GM19467 (cell line): ENCODE results near the gene ARL2BP.

ENCODE experiments used
- ATAC-seq: cut with Tn5 transposase; IDR thresholded peaks from one replicate; pipeline ENCODE4 v1.9.1; 2021; ENCODE audit warnings: mild to moderate bottlenecking, moderate library complexity; ENCODE audit not compliant: unreplicated experiment

The ARL2BP gene

DNA sequence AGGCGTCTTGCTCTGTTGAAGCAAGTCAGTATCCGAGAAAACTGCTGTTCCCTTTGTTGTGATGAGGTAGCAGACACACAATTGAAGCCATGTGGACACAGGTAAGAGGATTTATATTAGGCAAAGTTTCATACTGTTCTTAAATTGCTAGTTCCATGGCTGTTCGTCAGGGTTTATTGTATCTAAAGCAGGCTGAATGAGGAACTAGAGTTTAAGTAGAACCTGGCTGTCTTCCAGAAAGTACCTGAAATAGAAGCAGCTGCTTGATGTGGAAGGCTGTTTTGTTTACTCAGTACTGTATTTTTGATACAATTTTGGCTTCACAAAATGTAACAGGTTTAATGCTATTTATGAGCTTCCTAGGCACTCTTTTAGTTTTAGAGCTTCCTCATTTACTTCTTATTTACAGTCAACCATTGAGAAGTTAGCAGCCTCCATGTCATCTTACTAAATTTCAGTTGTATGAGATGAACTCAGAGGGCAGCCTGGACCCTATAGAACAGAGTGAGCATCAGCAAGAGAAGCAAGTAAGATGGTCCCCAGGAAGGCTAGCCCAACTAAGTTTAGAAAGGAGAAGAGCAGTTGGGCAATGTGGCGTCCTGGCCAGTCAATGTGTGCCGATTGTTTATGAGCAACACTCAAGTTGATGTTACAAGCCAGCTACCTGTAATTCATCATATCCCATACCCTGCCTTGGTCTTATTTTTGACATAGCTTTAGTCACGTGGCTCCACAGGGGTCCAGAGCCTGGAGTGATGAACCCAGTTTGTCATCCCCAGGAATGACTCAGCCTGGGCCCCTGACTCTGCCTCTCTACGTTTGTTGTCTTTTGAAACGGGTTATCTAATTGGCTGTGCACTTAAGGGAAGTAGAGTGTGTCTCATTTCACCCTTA lies 9.7 kb upstream of the ARL2BP start:
- no peak for ATAC-seq

DNA sequence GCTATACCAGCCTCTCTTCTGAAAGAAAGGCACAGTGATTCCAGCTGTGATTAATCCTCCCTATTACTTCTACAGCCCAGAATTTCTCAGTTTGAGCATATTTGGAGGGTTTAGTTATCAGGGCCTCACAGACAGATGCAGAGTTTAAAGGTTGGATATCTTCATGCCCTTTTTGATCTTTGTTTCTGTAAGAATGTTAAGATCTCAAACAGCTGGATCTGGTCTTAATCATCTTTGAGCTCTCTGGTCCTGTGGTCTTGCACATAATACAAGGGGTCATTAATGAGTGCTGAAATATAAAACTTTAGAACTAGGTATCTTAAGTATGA lies 9.1 kb upstream of the ARL2BP start:
- ATAC-seq, result no peak

DNA sequence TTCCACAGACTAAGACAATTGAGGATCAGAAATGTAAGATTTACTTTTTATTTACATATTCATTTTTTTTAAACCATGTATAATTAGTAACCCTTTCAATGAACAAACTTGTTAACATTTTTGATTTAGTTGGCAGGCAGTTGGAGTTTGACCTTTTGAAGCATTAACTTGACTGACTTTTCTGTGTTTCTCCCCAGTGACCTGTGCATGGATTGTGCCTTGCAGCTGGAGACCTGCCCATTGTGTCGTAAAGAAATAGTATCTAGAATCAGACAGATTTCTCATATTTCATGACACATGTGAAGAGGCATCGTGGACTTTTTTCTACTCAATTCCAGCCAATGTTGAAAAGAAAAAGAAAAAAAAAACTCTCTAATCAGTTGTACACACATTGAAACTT lies 6.4 kb upstream of the ARL2BP start:
- ATAC-seq, result no peak

DNA sequence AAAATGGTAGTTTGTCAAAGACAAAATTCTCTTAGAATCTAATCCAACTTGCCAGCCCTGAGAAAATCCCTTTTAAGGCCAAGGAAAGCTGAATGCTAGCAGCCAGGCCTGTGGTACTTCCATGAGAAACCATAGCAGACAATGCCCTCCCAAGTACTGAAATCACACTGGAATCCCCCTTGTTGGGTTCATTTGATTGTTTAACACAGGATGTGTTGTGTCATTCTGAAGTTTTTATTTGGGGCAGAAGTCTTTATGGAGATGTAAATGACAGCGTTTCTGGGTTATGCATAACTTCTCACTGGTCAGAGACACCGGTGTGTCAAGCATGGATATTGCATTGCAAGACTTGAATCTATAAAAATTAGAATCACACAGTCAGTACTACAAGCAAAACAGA lies 6.0 kb upstream of the ARL2BP start:
- ATAC-seq, result no peak

DNA sequence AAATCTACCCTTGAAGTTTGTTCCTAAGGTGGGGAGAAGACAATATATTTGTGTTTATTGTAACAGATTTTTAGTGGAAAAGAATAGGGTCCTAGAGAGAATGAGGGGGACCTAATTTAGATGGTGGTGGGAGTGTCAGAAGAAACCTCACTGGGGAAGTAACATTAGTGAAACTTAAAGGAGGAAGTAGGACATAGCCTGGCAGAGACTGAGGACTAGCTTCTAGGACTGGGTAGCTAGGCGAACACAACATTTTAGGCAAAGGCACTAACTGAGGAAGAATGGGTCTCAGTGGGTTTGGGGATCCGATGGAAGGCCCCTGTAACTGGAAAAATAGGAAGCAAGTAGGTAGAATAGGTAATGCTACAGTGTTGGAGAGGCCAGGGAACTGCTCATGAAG lies 4.2 kb upstream of the ARL2BP start:
- no peak for ATAC-seq

DNA sequence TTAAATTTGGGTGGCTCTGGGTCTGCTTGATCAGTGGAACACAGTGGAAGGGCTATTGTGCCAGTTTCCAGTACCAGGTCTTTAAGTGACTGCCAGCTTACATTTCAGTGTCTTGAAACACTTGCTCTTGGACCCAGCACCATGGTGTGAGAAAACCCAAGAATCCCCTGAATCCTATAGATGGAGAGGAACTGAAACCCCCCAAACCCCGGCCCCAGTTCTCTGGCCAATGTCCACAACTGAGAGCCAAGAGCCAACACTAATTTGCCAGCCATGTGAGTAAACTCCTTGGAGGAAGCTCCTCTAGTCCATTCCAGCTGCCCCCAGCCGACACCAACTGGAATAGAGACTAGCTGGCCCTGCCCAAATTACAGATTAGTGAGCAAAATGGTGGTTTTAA lies 2.4 kb upstream of the ARL2BP start:
- ATAC-seq, result no peak

DNA sequence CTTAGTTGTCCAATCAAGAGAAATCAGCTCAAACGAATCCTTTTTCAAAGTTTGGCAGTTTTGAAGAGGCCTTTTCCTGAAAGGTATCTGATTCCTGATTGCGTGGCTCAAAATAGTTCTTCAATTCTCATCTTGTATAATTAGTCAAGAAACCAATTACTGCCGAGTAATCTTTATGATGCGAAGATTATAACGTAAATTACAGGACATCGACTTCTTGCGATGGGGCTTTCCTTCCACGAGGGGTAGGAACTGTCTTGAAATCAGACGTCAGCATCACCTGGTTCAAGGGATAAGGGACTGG lies 644 bp upstream of the ARL2BP start:
- no peak for ATAC-seq

DNA sequence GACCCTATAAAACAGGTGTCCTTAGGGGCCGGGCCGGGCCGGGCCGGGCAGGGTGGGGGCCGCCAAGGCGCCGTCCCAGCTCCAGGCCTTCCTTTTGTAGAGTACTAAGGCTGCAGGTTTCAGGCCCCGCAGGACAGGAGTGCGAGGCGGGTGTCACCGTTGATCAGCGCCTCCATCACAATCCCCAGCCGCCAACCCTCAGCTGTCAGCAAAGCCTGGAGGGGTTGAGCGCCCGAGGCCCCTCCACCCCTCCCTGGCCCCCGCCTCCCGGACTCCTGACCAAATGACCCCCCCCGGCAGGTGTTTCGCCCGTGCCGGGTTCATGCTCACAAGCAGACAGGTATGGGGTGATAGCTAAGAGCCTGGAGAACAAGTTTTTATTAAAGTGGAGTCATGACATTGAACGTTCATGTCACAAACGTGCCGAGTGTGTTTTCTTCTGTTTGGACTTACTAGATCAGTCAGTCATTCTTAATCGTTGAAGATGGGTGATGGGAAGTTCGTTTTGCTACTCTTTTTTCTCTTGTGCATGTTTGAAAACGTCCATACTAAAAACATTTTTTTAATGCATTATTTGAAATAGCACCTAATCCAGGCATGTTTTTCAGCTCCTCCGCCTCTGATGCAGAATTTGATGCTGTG lies 534 bp downstream of the ARL2BP start:
- peak; percentile 19 for ATAC-seq

DNA sequence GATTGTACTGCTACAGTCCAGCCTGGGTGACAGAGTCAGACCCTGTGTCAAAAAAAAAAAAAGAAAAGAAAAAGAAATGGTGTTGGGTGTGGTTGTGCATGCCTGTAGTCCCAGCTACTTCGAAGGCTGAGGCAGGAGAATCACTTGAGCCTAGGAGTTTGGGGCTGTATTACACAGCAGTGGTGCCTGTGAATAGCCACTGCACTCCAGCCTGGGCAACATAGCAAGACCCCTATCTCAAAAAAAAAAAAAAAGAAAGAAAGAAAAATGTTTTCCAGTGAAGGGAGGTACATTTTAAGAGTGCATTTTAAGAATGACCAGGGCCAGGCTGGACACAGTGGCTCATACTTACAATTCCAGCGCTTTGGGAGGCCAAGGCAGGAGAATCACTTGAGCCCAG lies 6.3 kb downstream of the ARL2BP start:
- ATAC-seq, result no peak

DNA sequence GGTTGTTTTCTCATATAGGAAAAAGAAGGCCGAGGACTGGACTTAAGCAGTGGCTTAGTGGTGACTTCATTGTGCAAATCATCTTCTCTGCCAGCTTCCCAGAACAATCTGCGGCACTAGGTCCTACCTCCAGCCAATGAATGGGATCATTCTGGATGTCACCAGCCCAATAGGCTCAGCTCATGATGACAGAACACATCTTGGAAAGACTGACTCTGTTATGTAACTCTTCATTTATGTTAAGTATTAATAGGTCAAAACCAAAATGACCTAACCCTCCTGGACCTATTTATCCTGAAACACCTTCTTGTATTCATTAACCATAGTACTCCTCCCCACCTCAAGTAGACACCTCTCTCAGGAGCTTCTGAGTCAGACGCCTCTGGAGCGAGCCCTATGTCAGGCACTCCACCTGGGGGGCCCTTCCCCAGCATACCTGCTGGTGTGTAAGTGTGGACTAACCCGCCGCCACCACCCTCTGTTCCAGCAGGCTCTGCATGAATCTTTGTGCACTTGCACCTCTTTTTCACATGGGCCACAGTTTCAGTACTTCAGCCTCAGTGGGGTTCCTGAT lies 7.2 kb downstream of the ARL2BP start:
- ATAC-seq, result no peak

DNA sequence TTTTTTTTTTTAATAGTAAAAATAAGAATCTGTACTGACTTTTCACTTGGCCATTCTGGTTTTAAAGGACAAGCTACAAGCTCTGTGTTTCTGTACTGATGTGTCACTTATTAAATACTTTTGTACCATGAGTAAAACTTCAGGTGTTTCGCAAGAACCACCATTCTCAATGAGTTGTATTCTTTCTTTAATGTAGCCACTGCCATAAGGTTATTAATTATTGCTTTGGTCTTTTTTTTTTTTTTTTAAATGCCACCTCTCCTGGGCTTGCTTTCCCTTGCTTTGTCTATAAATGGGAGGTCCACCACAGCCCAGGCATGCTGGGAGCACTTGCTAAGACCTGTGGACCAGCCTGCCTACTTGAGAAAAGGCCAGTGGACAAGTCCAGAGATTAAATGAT lies 8.4 kb downstream of the ARL2BP start:
- ATAC-seq, result no peak

DNA sequence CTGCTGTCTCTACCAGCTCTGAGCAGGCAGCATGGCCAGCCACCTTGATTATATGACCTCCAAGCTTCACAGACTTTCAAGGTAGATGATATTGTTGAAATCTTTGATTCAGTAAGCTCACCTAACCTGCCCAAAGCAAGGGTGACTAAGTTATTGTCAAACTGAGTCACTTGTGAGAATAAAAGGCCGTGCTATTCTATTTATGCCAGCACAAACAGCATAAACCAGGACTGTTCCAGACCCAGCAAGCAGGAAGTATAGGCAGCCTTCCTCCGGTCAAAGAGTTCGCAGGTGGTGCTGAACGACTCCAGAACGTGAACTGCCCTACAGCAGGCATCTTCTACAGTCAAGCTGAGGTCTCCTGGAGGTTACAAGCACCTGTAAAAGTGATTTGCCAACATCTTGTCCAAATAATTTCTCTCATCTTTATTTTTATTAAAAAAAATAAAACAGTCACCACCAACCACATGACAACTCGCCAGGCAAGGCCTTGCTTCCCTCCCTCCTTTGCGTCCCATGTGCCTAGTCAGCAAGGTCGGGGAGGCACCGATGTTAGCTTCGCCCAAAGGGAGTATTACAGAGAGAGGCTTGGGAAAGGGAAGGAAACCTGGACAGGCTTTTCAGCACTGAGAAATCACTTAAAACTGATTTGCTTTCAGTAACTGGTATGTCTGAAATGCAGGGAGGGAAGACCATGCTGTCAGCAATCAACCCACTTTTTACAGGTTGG lies 10.8 kb downstream of the ARL2BP start:
- ATAC-seq, result no peak

DNA sequence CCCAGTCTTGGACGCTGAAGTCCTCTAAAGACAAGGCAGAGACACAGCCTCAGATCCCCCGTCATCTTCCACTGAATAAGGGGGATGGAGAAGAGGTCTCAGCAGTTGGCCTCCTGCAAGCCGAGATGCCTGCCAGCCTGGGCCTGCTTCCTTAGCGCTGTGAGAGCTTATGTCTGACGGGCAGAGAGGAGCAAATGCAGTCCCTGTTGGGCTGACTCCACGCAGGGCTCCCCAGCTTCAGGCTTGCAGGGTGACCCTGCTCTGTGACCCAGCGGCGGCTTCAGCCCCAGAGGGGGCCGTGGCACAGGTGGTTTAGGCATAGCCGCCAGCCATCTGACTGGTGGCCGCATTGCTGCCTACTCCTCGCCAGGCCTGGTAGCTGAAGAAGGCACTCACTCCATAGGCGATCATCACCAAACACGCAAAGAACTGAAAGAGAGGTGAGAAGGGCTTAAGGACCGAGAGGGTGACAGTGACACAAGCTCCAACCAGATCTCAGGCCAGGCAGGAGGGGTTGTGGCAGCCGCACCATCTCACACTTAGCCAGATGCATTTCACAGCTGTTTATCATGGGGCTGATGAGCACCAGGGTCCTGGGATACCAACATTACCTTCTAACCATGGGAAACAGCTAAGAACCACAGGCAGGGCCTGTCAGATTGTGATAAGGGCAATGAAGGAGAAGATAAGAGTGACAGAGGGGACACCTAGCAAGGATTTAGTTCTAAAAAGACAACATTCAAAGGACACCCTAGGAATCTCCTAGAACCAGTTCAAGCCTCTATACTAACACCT lies 11.7 kb downstream of the ARL2BP start:
- ATAC-seq, result no peak

DNA sequence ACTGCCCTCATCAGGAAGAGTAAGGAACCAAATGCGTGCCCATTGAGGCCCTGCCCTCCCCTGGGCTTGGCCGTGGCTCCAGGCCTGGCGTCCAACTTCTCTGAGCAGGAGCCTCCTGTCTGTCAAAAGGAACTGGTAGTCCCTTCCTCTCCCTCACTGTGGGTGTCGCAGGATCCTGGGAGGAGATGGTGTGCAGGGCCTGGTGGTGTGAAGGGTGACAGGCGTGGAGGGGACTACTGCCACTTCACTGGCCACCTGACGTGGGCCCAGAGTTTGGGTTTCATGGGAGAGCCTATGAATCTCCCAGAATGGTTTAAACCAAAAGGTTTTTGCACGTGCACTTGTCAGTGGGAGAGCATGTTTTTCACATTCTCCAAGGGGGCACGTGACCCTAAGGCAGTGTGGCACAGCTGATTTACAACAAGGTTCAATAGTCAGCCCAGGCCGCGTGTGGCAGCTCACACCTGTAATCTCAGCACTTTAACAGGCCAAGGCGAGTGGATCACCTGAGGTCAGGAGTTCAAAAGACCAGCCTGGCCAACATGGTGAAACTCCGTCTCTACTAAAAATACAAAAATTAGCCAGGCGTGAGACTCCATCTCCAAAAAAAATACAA lies 12.5 kb downstream of the ARL2BP start:
- ATAC-seq, result no peak

DNA sequence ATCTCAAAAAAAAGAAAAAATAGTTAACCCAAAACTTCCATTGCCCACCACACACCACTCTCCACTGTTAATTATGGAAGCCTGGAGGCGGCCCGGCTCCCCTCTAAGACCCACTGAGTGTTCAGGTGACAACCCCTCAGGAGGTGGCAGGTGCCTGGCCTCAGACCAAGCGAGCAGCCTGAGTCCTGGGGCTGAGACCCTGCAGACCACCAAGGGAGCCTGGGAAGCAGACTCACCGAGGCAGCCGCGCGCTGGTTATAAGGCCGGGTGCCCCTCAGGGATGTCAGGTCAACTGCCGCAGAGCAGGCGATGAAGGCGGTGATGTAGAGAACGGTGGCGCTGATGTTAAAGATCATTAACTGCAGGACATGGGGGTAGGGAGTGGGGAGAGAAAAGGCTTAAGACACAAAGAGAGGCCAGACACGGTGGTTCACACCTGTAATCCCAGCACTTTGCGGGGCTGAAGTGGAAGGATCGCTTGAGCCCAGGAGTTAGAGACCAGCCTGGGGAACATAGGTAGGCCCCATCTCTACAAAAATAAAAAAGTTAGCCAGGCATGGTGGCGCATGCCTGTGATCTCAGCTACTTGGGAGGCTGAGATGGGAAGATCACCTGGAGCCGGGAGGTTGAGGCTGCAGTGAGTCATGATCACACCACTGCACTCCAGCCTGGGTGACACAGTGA lies 13.3 kb downstream of the ARL2BP start:
- no peak for ATAC-seq

DNA sequence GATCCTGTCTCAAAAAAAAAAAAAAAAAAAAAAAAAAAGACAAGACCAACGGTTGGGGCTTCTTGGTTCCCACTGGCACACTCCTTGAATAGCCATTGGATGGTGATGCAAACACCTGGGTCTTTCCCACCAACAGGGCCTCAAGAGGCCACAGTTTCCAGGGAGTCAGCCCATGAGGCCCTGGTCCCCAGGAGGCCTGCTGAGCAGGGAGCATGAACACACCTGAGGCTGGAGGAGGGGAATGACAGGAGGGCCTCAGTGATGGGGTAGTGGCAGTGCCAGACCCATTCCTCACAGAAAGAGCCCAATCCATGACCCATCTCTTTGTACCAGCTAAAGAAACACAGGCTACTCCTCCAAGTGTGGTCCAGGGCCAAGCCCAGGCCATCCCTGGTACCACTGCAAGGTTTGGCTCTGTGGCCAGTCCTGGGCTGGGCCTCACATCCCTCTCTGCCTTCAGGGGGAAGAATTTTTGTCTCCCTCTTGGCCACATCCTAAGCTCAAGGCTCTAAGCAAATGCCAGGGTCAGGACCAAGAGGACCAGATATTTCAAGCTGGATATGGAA lies 13.9 kb downstream of the ARL2BP start:
- no peak for ATAC-seq

DNA sequence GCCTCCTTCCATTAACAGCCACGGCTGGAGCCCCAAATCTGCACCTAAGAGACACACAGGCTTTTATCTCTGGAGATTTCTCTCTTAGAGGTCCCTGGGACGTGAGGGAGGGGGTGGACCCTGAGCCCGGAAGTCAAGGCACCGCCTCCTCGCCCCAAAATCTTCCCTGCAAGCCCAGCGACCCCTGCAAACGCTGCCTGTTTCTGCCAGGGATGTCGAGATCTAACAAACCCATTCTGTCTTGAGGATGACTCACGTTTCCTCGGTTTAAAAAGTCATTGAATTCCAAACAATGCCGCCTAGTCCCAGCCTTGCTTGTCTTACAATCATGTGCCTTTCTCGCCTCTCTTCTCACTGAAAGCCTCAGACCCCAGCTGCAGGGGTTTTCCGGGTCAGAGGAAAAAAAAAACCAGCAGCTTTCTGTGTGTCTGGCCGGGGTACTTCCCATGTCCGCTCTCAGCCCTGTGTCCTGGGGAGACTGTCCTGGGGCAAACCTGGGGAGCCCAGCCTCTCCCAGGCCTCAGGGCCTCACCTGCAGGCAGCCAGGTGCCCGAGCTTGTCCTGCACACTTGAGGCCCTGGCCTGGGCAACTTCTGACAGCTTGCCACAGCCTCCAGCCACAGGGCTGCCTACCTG lies 15.4 kb downstream of the ARL2BP start:
- ATAC-seq, result no peak

DNA sequence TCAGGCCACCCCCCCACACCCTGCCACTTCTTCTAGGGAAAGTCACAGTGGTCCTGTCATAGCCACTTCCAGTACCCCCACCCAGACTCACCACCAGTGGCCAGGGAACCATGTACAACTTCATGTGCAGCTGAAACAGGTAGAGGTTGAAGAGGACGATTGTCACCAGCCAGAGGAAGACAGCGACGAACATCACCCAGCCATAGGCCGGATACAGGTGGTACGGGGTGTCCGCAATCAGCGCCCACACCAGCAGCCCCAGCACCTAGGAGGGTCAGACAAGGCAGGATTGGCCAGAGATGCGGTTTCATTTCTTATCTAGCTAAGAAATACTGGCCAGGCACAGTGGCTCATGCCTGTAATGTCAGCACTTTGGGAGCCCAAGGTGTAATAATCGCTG lies 16.7 kb downstream of the ARL2BP start:
- no peak for ATAC-seq

DNA sequence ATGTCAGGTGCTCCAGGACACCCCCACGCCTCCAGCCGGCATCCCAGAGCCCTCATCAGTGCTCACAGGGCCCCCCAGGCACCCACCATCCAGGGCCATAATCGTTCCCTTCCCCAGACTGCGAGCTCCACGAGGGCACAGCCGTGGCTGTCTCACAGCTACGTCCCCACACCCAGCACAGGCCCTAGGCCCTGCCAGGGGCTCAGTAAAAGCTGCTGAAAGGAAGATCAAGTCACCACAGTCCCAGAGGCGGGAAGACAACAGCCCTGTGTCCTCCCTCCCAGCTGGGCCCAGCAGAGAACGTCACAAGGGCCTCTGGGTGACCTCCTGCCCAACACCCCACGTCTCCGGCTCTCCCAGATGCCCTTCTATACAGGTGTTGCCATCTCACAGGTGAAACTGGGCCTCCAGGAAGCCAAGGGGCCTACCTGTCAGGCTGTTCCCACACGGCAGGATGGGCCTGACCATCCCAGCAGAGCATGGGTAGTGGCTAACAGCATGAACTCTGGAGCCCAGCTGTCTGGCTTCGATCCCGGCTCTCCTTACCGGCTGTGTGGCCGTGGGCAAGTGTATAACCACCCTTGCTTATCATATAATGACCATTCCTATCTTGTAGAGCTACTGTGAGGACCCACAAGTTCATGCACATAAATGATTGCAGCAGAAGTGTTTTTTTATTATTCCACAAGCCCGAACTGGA lies 17.9 kb downstream of the ARL2BP start:
- no peak for ATAC-seq
